ENCODE results near the gene SLC5A10. TPM values are rescaled to one million over a fixed set of nuclear protein-coding genes. Genes with fewer than 3 reads are reported as not detected.

Gene SLC5A10
- polyA plus RNA-seq, 1 donor from 2014 or later, result not detected

- H3K79me2 ChIP-seq (replicated peaks; ENCODE audit: insufficient read depth, low read length), result no peaks in the 10 kb centered on the region
- peaks cover 17% of the 10 kb centered on the region for H3K27me3 ChIP-seq (ENCODE audit: insufficient read depth, low read depth, low read length)
These were observed 53.9 kb downstream of the SLC5A10 start for GRCh38 chr17:19005789-19006430.

GRCh38 chr17:19006698-19007097 is 54.7 kb downstream of the SLC5A10 start:
- no peaks in the 10 kb centered on the region for H3K9me2 ChIP-seq (ENCODE audit: insufficient read depth, low read length)
- no peak for TF ChIP-seq SMC3 (conservative IDR thresholded peaks at IDR 0.05; ENCODE audit: poor library complexity)
- TF ChIP-seq MXI1 (conservative IDR thresholded peaks at IDR 0.05; ENCODE audit: poor library complexity, severe bottlenecking), result no peak
- no peak for TF ChIP-seq EP300 (conservative IDR thresholded peaks at IDR 0.05; ENCODE audit: poor library complexity, severe bottlenecking)
- TF ChIP-seq POLR2AphosphoS5 (IDR thresholded peaks at IDR 0.05), result no peak
- TF ChIP-seq CTCF (IDR thresholded peaks at IDR 0.05; ENCODE audit: poor library complexity, severe bottlenecking), result no peak
- TF ChIP-seq TAF1 (IDR thresholded peaks at IDR 0.05; ENCODE audit: low read depth), result no peak
- TF ChIP-seq RAD21 (conservative IDR thresholded peaks at IDR 0.05), result no peak
- no peak for TF ChIP-seq EZH2 (IDR thresholded peaks at IDR 0.05; ENCODE audit: borderline replicate concordance, insufficient read depth, low read length, poor library complexity, severe bottlenecking)
- no peak for TF ChIP-seq REST (IDR thresholded peaks at IDR 0.05; ENCODE audit: borderline replicate concordance)
- H3K27ac ChIP-seq (ENCODE audit: low read length), result no peak overlapping the region
- H3K27me3 ChIP-seq (ENCODE audit: insufficient read depth, low read depth, low read length), result peaks cover 17% of the 10 kb centered on the region
- H4K20me1 ChIP-seq (ENCODE audit: insufficient read depth), result no peaks in the 10 kb centered on the region
- no peak overlapping the region for H3K9ac ChIP-seq (ENCODE audit: low read length)
- H3K4me2 ChIP-seq (ENCODE audit: low read length), result no peak overlapping the region
- no peaks in the 10 kb centered on the region for H3K79me2 ChIP-seq (replicated peaks; ENCODE audit: insufficient read depth, low read length)
- no peaks in the 10 kb centered on the region for H3F3A ChIP-seq (ENCODE audit: insufficient read depth, low read length, poor library complexity, severe bottlenecking)
- no peaks in the 10 kb centered on the region for H3K36me3 ChIP-seq (ENCODE audit: insufficient read depth, low read length)
- H2AFZ ChIP-seq (ENCODE audit: low read depth, low read length), result no peak overlapping the region
- H3K4me3 ChIP-seq (ENCODE audit: low read length), result no peak overlapping the region
- peaks cover 6% of the 10 kb centered on the region for H3K9me3 ChIP-seq (ENCODE audit: low read length)

More at GRCh38 chr17:19005789-19006430, 53.9 kb downstream of the SLC5A10 start:
- Histone ChIP-seq H3K4me2 (ENCODE audit: low read length) (no peak overlapping the region), H3F3A (ENCODE audit: insufficient read depth, low read length, poor library complexity, severe bottlenecking) (no peaks in the 10 kb centered on the region), H3K36me3 (ENCODE audit: insufficient read depth, low read length) (no peaks in the 10 kb centered on the region), H2AFZ (ENCODE audit: low read depth, low read length) (no peak overlapping the region), H3K9me3 (ENCODE audit: low read length) (peaks cover 6% of the 10 kb centered on the region), H3K9ac (ENCODE audit: low read length) (no peak overlapping the region), H3K9me2 (ENCODE audit: insufficient read depth, low read length) (no peaks in the 10 kb centered on the region), H4K20me1 (ENCODE audit: insufficient read depth) (no peaks in the 10 kb centered on the region), H3K4me3 (ENCODE audit: low read length) (no peak overlapping the region), H3K27ac (ENCODE audit: low read length) (no peak overlapping the region)
- TF ChIP-seq POLR2AphosphoS5 (IDR thresholded peaks at IDR 0.05) (no peak), CTCF (IDR thresholded peaks at IDR 0.05; ENCODE audit: poor library complexity, severe bottlenecking) (no peak), RAD21 (conservative IDR thresholded peaks at IDR 0.05) (no peak)

Measured in neural cell (in vitro differentiated cells).